ENCODE results near the gene SIPA1L3.
"Not testable (repeated sequence)": the region's sequence is repeated elsewhere in the genome, so short reads cannot be mapped to it uniquely, and the experiment has no call there.

The SIPA1L3 gene

DNA sequence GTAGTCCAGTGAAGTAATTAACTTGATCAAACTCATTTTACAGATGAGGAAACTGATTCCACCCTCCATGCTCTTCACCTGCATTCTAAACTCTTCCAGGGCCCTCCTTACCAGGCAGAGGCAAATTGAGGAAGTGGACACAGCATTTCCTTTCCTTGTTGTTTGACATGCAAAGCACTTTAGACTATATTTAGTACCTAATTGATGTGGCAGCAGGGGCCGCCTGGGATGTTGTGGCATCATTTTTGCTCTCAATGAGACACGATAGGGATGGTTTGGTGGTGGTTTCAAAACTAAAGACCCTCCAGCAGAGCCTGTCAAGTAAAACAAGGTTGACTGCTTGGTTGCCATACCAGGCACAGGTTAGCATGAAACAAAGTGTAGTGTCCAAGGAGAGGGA, 7.9 kb downstream of the SIPA1L3 start:
- FAIRE-seq = no peak
- DNase-seq (ENCODE audit: low spot score) = no peak

DNA sequence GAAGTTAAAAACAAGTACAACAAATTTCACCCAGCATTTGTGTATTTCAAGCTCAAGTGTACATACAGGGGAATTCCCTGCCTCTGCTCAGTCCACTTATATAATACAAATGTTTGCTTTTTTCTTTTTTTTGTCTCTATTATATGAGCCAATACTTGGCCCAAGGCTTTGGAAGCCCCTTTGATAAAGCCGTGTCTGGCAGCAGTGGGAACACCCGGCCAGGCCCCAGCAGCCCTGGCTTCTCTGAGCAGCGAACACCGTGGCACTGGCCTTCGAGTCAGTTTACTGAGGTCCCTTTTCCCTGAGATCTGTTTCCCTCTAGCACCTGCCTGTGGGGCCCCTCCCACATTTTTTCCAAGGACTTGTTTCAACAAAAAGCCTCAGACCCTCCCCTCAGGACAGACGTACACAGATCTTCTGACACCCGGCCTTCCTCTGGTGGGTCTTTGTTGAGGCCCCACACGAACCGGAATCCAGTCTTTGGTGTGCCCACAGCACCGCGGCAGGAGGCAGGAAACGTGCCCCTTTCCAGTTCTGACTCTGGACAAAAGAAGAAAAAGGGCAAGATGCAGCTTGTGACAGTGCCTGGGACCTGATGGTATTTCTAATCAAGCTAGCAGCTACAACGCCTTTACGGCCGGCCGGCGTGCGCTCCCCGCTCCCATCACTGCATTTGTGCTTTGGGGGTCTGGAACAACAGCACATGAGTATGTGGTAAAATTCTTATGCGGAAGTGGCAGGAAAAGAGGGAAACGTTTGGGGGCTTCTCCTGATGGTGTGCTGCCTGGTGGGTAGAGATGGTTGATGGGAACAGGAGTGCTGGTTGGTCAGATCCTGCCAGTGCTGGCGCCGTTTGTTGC, 13.8 kb downstream of the SIPA1L3 start:
- DNase-seq (ENCODE audit: low spot score) = no peak
- FAIRE-seq = no peak

DNA sequence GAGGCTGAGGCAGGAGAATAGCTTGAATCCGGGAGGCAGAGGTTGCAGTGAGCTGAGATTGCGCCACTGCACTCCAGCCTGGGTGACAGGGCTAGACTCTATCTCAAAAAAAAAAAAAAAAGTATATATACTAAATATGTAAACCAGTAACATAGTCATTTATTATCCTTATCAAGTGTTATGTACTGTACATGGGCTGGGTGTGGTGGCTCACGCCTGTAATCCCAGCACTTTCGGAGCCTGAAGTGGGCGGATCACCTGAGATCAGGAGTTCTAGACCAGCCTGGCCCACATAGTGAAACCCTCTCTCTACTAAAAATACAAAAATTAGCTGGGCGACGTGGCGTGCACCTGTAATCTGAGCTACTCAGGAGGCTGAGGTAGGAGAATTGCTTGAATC, 17.6 kb downstream of the SIPA1L3 start:
- not testable (repeated sequence) for FAIRE-seq; DNase-seq (ENCODE audit: low spot score)

DNA sequence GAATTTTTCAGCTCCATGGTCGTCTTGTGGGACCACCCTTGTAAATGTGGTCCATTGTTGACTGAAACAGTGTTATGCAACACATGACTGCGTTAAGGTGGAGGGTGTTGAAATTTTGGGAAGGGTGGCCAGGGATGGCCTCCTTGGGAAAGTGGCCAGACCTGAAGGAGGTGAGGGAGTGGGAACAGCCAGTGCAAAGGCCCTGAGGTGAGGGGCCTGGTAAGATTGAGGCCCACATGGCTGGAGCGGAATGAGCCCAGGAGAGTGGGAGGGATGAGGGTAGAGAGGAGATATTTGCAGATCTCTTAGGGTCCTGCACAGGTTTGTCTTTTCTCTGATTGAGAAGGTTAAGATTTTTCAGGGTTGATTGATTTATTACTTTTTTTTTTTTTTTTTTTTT, 18.2 kb downstream of the SIPA1L3 start:
- DNase-seq (ENCODE audit: low spot score) (no peak), FAIRE-seq (no peak)

DNA sequence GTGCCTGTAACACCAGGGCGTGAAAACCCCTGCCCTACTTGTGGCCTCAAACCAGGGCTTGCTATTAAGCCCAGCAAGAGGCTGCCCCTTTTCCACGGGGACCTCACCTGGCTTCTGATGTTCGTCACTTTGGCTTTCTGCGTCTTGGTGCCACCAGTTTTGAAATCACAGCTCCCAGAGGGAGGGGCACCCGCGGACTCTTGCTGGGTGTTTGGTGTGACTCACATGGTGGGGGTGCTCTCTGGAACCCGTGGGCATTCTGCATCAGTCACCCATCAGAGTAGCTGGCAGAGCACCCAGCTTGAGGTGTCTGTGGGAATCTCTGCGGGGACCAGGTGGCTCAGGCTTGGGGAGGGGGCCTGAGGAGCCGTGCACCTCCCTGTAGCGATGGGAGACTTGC, 19.2 kb downstream of the SIPA1L3 start:
- FAIRE-seq (no peak), DNase-seq (ENCODE audit: low spot score) (no peak)

DNA sequence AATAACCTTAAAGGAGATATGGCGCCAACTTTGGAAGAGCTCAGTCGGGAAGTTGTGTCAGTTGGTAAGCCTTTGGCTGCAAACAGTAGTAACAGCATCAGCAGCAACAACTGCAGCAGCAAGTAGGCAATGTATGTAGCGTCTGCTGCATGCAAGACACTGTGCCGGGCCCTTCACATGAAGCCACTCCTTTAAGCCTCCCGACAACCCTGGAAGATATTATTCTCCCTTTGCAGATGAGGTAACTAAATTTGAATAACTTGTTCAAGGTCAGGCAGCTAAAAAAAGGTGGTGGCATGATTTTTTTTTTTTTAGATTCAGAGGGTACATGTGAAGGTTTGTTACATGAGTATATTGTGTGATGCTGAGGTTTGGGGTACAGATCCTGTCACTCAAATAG, 19.7 kb downstream of the SIPA1L3 start:
- FAIRE-seq (no peak), DNase-seq (ENCODE audit: low spot score) (no peak)

DNA sequence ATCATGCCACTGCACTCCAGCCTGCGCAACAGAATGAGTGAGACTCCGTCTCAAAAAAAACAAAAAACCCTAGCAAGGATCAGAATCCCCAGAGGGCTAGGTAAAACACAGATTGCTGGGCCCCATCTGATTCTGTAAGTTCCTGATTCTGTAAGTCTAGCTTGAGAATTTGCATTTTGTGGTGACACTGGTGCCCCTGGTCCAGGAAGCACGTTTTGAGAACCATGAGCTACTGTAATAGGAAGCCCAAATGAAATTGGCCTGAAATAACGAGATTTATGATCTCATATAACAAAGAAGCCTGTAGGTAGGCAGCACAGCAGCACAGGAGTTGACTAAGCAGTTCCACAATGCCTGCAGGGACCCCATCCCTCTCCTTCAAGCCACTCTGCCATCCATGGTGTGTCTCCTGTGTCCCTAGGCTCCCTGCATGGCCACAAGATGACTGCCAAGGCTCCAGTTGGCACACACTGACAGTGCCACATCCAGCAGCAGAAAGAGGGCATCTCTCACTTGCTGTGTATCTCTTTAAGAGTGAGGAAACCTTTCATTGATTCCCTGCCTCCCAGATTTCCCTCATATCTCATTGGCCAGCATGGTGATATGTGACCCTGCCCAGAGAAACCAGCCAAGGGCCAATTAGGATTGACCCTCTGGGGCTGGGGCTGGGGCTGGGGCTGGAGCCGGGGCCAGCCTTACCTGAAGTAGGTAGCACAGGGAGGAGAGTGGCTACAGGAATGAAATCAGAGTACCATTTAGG, 21.7 kb downstream of the SIPA1L3 start:
- DNase-seq (ENCODE audit: low spot score) = no peak
- FAIRE-seq = no peak

DNA sequence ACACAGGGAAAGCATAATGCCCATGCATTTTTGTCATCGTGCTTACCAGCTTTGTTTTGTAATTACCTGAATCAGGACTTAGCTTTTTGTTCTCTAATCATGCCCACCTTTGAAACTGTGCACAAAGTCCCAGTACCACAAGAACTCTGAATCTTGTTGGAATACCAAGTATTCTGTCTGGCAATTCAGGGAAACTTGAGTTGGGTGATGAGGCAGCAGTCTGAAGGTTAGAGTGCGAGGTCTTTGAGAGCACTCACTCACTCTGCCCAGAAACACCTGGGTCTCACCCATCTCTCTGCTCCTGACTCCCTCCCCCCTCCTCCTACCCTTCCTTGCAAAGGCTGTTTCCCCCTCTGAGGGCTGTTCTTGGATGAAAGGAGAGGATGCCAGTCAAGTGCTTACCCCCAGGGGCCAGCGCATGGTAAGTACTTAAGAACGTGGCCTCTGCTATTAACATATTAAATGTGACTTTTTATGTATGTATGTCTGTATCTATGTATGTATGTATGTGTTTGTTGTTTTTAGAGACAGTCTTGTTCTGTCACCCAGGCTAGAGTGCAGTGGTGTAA, 22.4 kb downstream of the SIPA1L3 start:
- no peak for FAIRE-seq
- no peak for DNase-seq (ENCODE audit: low spot score)

DNA sequence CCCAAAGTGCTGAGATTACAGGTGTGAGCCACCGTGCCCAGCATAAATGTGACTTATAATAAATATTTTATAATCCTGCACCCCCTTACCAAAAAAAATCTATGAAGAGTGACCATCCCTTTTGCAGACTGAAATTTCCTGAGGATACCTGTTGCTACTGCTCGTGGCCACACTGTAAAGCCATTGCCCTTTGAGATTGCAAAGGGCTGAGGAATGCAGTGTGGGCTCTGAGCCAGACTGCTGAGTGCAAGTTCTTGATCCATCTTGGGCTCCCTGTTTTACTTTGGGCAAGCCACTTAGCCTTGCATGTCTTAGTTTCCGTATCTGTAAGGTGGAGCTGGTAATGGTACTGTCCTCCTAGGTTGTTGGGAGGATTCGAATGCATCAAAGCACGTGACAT, 23.4 kb downstream of the SIPA1L3 start:
- no peak for FAIRE-seq
- no peak for DNase-seq (ENCODE audit: low spot score)

DNA sequence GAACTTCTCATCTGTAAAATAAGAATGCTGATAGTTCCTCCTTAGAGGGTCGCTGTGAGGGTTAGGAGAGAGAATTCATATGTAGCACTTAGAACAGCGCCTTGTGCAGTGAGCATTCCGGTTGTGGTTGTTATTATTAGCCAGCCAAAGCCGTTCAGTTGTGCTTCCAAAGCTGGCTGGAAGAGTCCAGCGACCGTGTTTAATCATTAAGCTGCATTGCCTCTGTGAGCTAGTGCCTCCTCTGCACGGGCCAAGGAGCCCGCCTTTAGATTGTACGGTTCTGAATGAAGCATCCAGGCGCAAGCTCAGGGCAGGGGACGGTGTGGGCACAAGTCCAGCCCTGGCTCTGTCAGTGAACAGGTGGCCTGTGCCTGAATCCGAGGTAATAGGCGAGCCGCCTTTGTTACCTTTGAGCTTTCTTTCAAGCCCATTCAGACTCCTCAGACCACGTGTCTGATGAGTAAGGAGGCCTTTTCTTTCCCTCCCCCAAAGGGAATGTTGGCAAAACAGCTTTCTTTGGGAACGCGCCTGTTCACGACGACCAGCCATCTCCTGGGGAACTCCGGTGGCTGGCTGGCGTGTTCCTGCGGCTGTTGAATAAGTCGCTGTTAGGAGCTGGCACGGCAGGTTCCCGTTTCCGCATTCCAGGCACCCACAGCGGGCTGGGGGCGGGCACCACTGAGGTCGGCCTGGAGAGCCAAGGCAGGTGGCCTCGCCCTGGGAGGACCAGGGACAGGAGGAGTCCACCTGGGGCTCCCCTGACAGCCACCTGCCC, 25.1 kb downstream of the SIPA1L3 start:
- FAIRE-seq = no peak
- DNase-seq (ENCODE audit: low spot score) = no peak

DNA sequence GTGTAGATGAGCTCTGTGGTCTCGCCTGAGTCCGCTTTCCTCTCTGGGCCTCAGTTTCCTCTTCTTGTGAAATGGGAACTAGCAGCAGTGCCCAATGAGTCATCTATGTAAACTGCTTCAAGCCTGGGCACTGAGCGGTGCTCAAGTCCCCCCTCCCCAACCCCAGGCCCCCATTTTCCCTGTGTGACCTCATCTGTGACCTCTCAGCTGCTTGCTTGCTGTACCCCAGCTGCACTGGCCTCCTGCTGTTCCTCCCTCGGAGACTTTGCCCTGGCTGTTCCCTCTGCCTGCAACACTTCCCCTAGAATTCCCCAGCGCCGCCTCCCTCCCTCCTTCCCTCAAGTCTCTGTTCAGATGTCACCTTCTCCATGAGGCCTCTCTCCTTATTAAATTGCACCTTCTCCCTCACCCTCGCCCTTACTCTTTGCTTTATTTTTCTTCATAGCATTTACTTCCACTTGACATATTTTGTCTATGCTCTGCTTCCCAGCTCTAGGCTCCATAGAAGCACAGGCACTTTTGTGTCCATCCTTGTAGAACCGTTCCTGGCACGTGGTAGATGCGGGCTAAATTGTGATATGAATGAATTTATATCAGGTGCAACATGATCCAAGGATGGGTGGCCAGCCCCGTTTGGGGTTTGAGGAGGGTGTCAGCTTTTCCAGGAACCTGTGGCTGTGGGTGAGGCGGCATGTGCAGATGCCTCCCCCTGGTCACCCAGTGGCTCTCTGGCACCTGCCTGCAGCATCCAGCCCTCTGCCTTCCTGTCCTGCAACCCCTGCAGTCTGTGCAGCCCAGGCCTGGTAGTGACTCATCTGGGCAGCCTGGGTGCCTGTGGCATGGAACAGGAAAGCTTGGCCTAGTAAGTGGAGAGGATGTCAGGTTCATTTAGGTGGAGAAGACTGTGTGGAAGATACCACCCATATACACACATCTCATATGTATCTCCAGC, 26.3 kb downstream of the SIPA1L3 start:
- no peak for FAIRE-seq

DNA sequence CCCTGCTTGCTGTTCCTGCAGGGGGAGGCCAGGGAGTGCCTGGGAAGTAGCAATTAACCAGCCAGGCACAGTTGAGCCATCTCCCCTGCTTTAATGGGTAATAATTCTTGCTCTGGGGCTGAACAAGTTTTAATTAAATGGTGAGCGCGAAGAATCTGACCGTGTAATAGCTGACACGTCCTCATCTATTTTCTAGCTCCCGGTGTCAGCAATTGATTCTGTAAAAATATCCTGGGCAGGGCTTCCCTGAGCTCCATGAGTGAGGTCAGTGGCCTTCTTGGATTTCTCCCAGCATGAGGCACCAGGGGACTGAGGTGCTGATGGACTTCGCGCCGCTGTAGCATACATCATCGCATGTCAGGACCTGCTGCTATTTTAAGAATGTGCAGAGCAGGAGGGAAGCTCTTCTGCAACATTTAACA, 26.9 kb downstream of the SIPA1L3 start:
- DNase-seq (ENCODE audit: low spot score) = no peak
- FAIRE-seq = no peak

More for the DNA sequence above, 26.3 kb downstream of the SIPA1L3 start:
- no peak for DNase-seq (ENCODE audit: low spot score)

DNA sequence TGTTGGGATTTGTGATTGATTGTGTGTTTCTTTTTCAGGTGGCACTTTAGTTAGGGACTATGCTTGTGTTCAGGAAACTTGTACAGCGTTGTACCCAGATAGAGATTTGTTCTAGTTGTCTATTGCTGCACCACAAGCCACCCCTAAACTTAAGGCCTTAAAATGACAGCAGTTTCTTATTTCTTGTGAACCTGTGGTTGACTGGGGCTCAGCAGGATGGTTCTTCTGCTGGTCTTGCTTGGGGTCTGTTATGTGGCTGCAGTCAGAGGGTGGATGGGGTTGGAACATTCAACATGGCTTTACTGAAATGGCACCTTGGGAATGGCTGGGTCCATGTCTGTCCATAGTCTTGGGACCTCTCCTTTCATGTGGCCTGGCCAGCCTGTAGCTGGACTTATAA, 28.3 kb downstream of the SIPA1L3 start:
- no peak for FAIRE-seq
- DNase-seq (ENCODE audit: low spot score) = no peak

DNA sequence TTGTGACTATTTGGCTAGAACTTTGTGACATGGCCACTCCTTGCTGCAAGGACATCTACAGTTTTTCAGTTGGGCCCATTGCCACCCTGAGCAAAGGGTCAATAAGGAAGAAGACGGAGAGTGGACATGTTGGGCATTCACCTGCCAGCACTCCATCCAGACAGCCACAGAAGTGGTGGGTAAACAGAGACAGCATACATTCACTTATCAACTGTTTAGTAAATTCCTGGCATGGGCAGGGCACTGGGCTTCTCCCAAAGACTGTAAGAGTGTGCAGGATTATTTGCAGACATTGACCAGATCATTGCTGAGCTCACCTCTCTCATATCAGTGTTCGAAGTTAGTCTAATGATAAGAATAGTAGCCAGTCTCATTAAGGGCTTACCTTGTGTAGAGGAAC, 29.2 kb downstream of the SIPA1L3 start:
- no peak for FAIRE-seq
- DNase-seq (ENCODE audit: low spot score) = no peak

DNA sequence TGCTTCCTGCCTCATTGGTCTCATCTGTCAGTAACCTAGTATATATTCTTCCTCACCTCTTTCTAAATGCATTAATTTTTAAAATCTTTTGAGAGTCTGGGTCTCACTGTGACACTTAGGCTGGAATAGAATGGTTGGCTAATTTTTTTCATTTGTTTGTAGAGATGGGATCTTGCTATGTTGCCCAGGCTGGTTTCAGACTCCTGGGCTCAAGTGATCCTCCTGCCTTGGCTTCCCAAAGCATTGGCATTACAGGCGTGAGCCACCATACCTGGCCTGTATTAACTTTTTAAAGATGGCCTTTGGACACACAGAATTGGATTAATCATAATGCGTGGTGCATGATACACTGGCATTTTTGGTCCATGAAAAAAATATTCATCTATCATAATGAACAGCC, 29.9 kb downstream of the SIPA1L3 start:
- DNase-seq (ENCODE audit: low spot score) (no peak), FAIRE-seq (no peak)

DNA sequence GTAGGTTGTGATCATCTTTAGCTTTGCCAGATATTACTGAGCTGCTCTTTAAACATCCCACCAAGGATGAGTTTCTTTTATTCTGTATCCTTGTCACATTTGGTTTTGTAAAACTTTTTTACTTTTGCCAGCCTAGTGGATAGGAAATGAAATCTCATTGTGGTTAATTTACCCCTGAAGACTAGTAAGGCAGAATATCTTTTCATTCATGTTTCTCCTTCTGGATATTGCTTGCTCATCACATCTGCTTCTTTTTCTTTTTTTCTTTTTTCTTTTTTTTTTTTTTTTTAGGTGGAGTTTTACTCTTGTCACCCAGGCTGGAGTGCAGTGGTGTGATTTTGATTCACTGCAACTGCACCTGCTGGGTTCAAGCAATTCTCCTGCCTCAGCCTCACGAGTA, 31.3 kb downstream of the SIPA1L3 start:
- DNase-seq (ENCODE audit: low spot score) (no peak), FAIRE-seq (no peak)

DNA sequence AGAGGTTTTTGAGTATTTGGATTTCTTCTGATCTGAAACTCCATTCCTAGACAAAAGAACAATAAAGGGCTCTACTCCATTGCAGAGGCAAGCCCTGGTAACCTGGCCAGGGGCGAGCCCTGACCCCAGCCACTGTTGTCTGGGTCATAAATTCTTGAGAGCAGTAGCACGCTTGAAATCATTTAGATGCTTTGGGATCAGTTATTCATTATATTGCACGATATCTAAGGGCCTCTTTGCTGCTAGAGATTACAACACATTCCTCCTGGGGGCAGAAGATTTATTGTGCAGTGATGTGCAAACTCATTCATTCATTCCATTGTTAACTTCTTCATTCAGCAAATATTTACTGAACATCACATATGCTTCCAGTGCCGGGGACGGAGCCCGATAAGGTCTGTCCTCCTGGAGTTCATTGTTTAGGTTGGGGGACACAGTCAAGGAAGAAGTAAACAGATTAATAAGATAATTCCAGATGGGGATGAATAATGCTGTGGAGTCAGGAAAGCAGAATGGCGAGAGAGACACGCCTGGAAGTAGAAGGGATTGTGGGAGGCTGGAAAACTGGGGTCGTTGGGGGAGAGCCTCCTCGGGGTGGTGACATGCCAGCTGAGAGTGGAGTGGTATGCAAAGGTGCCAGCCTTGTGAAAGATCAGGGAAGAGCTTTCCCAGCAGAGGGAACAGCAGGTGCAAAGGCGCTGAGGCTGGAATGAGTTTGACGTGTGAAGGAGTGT, 34.9 kb downstream of the SIPA1L3 start:
- DNase-seq (ENCODE audit: low spot score) = no peak
- no peak for FAIRE-seq

DNA sequence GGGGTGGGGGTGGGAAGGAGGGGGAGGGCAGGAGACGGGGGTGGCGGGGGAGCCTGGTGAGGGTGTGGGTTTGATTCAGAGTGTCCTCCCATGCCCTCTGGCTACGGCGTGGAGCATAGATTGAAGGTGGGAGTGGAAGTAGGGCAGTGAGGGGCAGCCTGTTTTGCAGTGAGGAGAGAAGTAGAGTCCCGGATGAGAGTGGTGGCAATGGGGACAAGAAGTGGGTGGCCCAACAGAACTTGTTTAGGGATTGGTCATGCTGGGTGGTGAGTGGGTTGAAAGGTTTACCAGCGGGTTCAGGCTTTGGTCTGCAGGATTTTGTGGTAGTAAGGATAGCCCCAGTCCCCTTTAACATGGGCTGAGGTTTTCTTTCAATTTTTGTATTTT, 35.5 kb downstream of the SIPA1L3 start:
- FAIRE-seq = no peak

DNA sequence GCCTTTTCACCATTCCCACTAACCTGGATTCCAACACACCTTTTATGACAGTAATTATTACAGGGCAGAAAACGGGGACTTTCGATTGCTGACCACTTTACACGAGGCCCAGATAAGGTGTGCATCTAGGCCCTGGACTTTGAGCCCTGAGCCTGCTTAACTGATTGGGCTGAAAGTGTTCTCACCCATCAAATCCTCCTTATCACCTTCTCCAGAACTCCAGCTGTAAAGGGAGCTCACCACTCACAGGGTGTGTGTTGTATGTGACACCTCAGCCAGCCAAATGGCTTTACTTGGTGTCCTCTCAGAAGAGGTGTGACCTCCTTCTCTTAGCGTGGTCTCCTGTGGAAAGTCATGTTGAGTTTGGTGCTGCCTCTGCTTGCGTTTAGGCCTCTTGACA, 36.5 kb downstream of the SIPA1L3 start:
- DNase-seq (ENCODE audit: low spot score) (no peak), FAIRE-seq (no peak)

More for the DNA sequence above, 35.5 kb downstream of the SIPA1L3 start:
- DNase-seq (ENCODE audit: low spot score) = no peak

DNA sequence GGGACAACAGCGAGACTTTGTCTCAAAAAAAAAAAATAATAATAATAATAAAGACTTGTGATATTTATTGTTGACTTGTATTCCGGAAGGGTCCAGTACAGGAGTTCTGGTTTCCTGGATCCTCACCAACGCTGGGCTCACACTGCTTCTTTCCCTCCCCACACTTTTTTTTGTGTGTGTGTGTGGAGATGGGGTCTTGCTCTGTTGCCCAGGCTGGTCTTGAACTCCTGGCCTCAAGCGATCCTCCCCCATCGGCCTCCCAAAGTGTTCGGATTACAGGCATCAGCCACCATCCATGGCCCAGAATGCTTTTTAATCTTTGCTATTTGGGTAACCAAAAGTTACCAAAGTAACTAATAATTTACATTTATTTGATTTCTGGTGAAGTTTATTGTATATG, 39.1 kb downstream of the SIPA1L3 start:
- DNase-seq (ENCODE audit: low spot score) (no peak), FAIRE-seq (no peak)
